GM12878 (cell line): Measurements from ENCODE around the gene SEM1. TPM values are rescaled to one million over a fixed set of nuclear protein-coding genes. Genes with fewer than 3 reads are reported as not detected.

Experiments used
- ATAC-seq: fragments of 200-7000 bp; cut with Tn5 transposase; 3 replicates; pipeline ENCODE4 v1.9.1; 2020; ENCODE audit warnings: mild to moderate bottlenecking, moderate library complexity
- BruUV-seq: library from RNA; stranded (reverse); fragments of 400-500 nt; replicated peaks from 2 replicates; lab custom pipeline; 2021; lab: Mats Ljungman, UMichigan
- CTCF ChIA-PET: fragments of 300-600 bp; sonication (Branson Sonifier 250); formaldehyde crosslinking; extraction: SDS; loops from one replicate; lab custom pipeline; 2021; ENCODE audit warnings: inconsistent platforms; lab: Yijun Ruan, JAX
- POLR2A ChIA-PET: fragments of 350-600 bp; formaldehyde crosslinking; extraction: SDS; loops from one replicate; lab custom pipeline; 2021; ENCODE audit warnings: inconsistent platforms; lab: Charles Lee
- RAD21 ChIA-PET: fragments of 300-600 bp; sonication (Branson Sonifier 250); formaldehyde crosslinking; loops from one replicate; lab custom pipeline; 2023; ENCODE audit warnings: antibody characterized with exemption; ENCODE audit not compliant: unreplicated experiment; lab: Charles Lee
- SMC1A ChIA-PET: fragments of 300-600 bp; sonication (Branson Sonifier 250); formaldehyde crosslinking; loops from one replicate; lab custom pipeline; 2023; ENCODE audit not compliant: unreplicated experiment, uncharacterized antibody; lab: Charles Lee
- DNase-seq: peaks from one replicate; pipeline ENCODE4 v3.0.0-alpha.2; 2011; ENCODE audit warnings: low read depth, low spot score
- FAIRE-seq: peaks from 3 replicates; lab custom pipeline; 2011; peaks lifted over from hg19 to GRCh38; lab: Jason Lieb, UNC
- H2AFZ ChIP-seq: 2 replicates; pipeline ENCODE4 v1.6.0; 2011; ENCODE audit warnings: low read depth, low read length, control low read depth; ENCODE audit not compliant: control insufficient read depth
- H3K27ac ChIP-seq: 2 replicates; pipeline ENCODE4 v1.5.1; 2011; ENCODE audit warnings: control low read depth; ENCODE audit not compliant: control insufficient read depth, insufficient read depth
- H3K27me3 ChIP-seq, 2 experiments: replicated peaks in 1 of 2; 2 replicates each; pipeline versions ENCODE4 v1.6.0 to v1.6.1; 2011; ENCODE audit warnings: low read length in 1 of 2; ENCODE audit not compliant: control insufficient read depth in 2 of 2, insufficient read depth in 2 of 2
- H3K36me3 ChIP-seq, 2 experiments: 2 replicates each; pipeline ENCODE4 v1.5.1; 2011; ENCODE audit warnings: low read length in 1 of 2; ENCODE audit not compliant: control insufficient read depth in 2 of 2, insufficient read depth in 2 of 2
- H3K4me1 ChIP-seq: 2 replicates; pipeline ENCODE4 v1.6.1; 2011; ENCODE audit warnings: mild to moderate bottlenecking, low read length, moderate library complexity, mixed read lengths; ENCODE audit not compliant: control insufficient read depth, insufficient read depth
- H3K4me2 ChIP-seq: 2 replicates; pipeline ENCODE4 v1.6.0; 2011; ENCODE audit warnings: control low read depth; ENCODE audit not compliant: control insufficient read depth, insufficient read depth
- H3K4me3 ChIP-seq: fragments of 200-600 bp; sonication (generic); 2 replicates; pipeline ENCODE4 v1.5.1; 2016
- H3K79me2 ChIP-seq: 2 replicates; pipeline ENCODE4 v1.6.0; 2011; ENCODE audit warnings: low read length; ENCODE audit not compliant: control insufficient read depth, insufficient read depth
- H3K9ac ChIP-seq: 2 replicates; pipeline ENCODE4 v1.8.0; 2011; ENCODE audit warnings: low read length, control low read depth, mixed read lengths; ENCODE audit not compliant: control insufficient read depth, insufficient read depth
- H3K9me3 ChIP-seq: replicated peaks from 3 replicates; pipeline ENCODE4 v1.5.1; 2011; ENCODE audit warnings: mild to moderate bottlenecking, low read length; ENCODE audit not compliant: control insufficient read depth, insufficient read depth
- H4K20me1 ChIP-seq: 2 replicates; pipeline ENCODE4 v1.6.0; 2011; ENCODE audit not compliant: control insufficient read depth, insufficient read depth
- ATF3 ChIP-seq: IDR thresholded peaks from 2 replicates; pipeline ENCODE4 v1.6.1; 2011; ENCODE audit warnings: low read depth, mild to moderate bottlenecking, low read length, moderate library complexity, borderline replicate concordance; ENCODE audit errors: extremely low read depth
- ATF7 ChIP-seq: fragments of 450-650 bp; IDR thresholded peaks from 2 replicates; pipeline ENCODE4 v1.6.1; 2016; ENCODE audit warnings: low read depth, mild to moderate bottlenecking
- CBX5 ChIP-seq: sonication (generic); IDR thresholded peaks from 2 replicates; pipeline ENCODE4 v1.6.1; 2016; ENCODE audit warnings: low read depth, moderate library complexity, mild to moderate bottlenecking, inconsistent platforms
- CHD4 ChIP-seq: fragments of 200-600 bp; sonication (generic); IDR thresholded peaks from 2 replicates; pipeline ENCODE4 v1.6.1; 2016; ENCODE audit warnings: mild to moderate bottlenecking
- CREM ChIP-seq: IDR thresholded peaks from 2 replicates; pipeline ENCODE4 v1.6.1; 2014; ENCODE audit warnings: antibody characterized with exemption, low read depth
- DPF2 ChIP-seq: fragments of 450-650 bp; IDR thresholded peaks from 2 replicates; pipeline ENCODE4 v1.6.1; 2017; ENCODE audit warnings: mild to moderate bottlenecking
- FOXK2 ChIP-seq: fragments of 450-650 bp; IDR thresholded peaks from 2 replicates; pipeline ENCODE4 v1.6.1; 2017; ENCODE audit warnings: mild to moderate bottlenecking, moderate library complexity
- IKZF2 ChIP-seq, 2 experiments: fragments of 450-650 bp; IDR thresholded peaks; 2 replicates each; pipeline ENCODE4 v1.6.1; 2017; ENCODE audit warnings: mild to moderate bottlenecking in 2 of 2, moderate library complexity in 2 of 2
- MLLT1 ChIP-seq: fragments of 450-650 bp; IDR thresholded peaks from 2 replicates; pipeline ENCODE4 v1.6.1; 2016; ENCODE audit warnings: mild to moderate bottlenecking
- NR2F1 ChIP-seq: fragments of 450-650 bp; conservative IDR thresholded peaks from 2 replicates; pipeline ENCODE4 v1.6.1; 2017; ENCODE audit warnings: mild to moderate bottlenecking
- POLR2A ChIP-seq: IDR thresholded peaks from 2 replicates; pipeline ENCODE4 v1.6.1; 2011; ENCODE audit warnings: low read depth, mild to moderate bottlenecking, low read length
- POLR2AphosphoS2 ChIP-seq: IDR thresholded peaks from 2 replicates; pipeline ENCODE4 v1.6.1; 2011; ENCODE audit warnings: low read depth, mild to moderate bottlenecking, low read length, improper control_type of control experiment, moderate library complexity
- RAD51 ChIP-seq: fragments of 450-650 bp; IDR thresholded peaks from 2 replicates; pipeline ENCODE4 v1.6.1; 2016; ENCODE audit warnings: moderate library complexity, mild to moderate bottlenecking, inconsistent platforms
- RCOR1 ChIP-seq: conservative IDR thresholded peaks from 2 replicates; pipeline ENCODE4 v1.6.1; 2012; ENCODE audit warnings: low read depth, low read length, improper control_type of control experiment
- SMARCA5 ChIP-seq: fragments of 450-650 bp; IDR thresholded peaks from 2 replicates; pipeline ENCODE4 v1.6.1; 2017; ENCODE audit warnings: mild to moderate bottlenecking
- SP1 ChIP-seq: IDR thresholded peaks from one replicate; pipeline ENCODE4 v1.6.1; 2011; ENCODE audit warnings: low read depth, low read length
- TCF12 ChIP-seq: IDR thresholded peaks from 2 replicates; pipeline ENCODE4 v1.6.1; 2011; ENCODE audit warnings: low read depth, mild to moderate bottlenecking, low read length
- ZBTB11 ChIP-seq: fragments of 450-650 bp; formaldehyde crosslinking; IDR thresholded peaks from 2 replicates; pipeline ENCODE4 v1.5.0; 2022; ENCODE audit warnings: mild to moderate bottlenecking, missing genetic modification characterization
- ZNF622 ChIP-seq: fragments of 450-650 bp; IDR thresholded peaks from 2 replicates; pipeline ENCODE4 v1.6.1; 2017; ENCODE audit warnings: mild to moderate bottlenecking, inconsistent platforms
- WGBS: methylation state at CpG from one replicate; pipeline ENCODE4 v1.1.6; 2016; ENCODE audit warnings: low lambda C conversion rate; ENCODE audit not compliant: insufficient replicate concordance, insufficient coverage; ENCODE audit errors: missing lambda C conversion rate; 5-methylcytosine and 5-hydroxymethylcytosine counted together
- in situ Hi-C: fragments of 300-500 bp; cut with MboI; formaldehyde crosslinking; loops from 9 replicates; pipeline ENCODE4 v1.14.3; 2018; ENCODE audit warnings: mixed read lengths
- intact Hi-C: fragments of 100-400 bp; cut with micrococcal nuclease; formaldehyde crosslinking; loops from one replicate; pipeline ENCODE4 v1.14.2; 2022; ENCODE audit not compliant: unreplicated experiment
- polyA plus RNA-seq, 11 experiments: library from polyadenylated mRNA; depleted of rRNA in 4 of 11; unstranded in 6 of 11; stranded (reverse) in 5 of 11; fragments of >200 nt; fragmentation: Nextera tagmentation in 4 of 11; fragmentation: Illumina TruSeq in 1 of 11; extraction: Ambion mirVana in 4 of 11; extraction: Trizol in 1 of 11; gene quantifications; 1 replicate in 1 of 11; 2 replicates in 10 of 11; pipeline versions ENCODE4 v1.2.1 to v1.2.3, GENCODE V29; 2011 to 2016; ENCODE audit warnings: inconsistent platforms in 2 of 11, missing spikeins in 2 of 11, low read depth in 1 of 11
- total RNA-seq, 4 experiments: library from RNA; depleted of rRNA in 3 of 4; stranded (reverse); fragments of >200 nt in 3 of 4; fragmentation: Illumina TruSeq in 1 of 4; extraction: Trizol in 1 of 4; gene quantifications; 2 replicates each; pipeline versions ENCODE4 v1.2.1 to v1.2.3, GENCODE V29; 2013 to 2021

The SEM1 gene
- total and polyA plus RNA-seq, 10 of the 15 experiments (the other 5 are each of a cell fraction or from before 2014, with no cell fraction given): 44.6 to 606 (median 356) TPM

- no TSS peak for BruUV-seq
- POLR2A ChIA-PET: no interaction called here
- DNase-seq (no peak), ATAC-seq (no peak), FAIRE-seq (no peak)
- H4K20me1 ChIP-seq: no peaks in the 10 kb centered on the region
- no peak overlapping the region for H2AFZ ChIP-seq
- no peak overlapping the region for H3K9ac ChIP-seq
- WGBS: 6% methylated on average over 3 of the region's 3 CpGs
- TF ChIP-seq POLR2A (no peak), SP1 (no peak), ZBTB11 (CRISPR knock-in tag) (no peak), IKZF2 (IDR thresholded peaks at IDR 0.05) (no peak), NR2F1 (no peak), DPF2 (no peak), FOXK2 (no peak), CHD4 (no peak), RAD51 (no peak), ZNF622 (no peak), ATF3 (no peak), POLR2AphosphoS2 (no peak), CBX5 (no peak), TCF12 (no peak), MLLT1 (no peak), SMARCA5 (no peak), CREM (no peak), ATF7 (no peak), RCOR1 (no peak)
- H3K9me3 ChIP-seq: no peaks in the 10 kb centered on the region; the same call in 2 of the 3 replicates
- no peaks in the 10 kb centered on the region for H3K27me3 ChIP-seq
- no peak overlapping the region for H3K27ac ChIP-seq
- no peaks in the 10 kb centered on the region for H3K4me1 ChIP-seq
- H3K4me2 ChIP-seq: no peak overlapping the region
- SMC1A ChIA-PET: interaction anchor here (1.3 kb wide), 1 partner anchor 8 kb away, joined by 3 read pairs; no protein-coding TSS in a partner anchor
- intact Hi-C loops (no loop called here), in situ Hi-C loops (no loop called here)
- H3K4me3 ChIP-seq: no peak overlapping the region
- H3K79me2 ChIP-seq: no peaks in the 10 kb centered on the region
- RAD21 ChIA-PET: no interaction called here
- CTCF ChIA-PET: interaction anchor here (0.6 to 1.2 kb wide), 3 partner anchors 9 to 16 kb away, joined by 3 read pairs; partner anchors contain the start of gene SEM1
- H3K36me3 ChIP-seq: no peaks in the 10 kb centered on the region
These were observed 8.7 kb upstream of the SEM1 start for GRCh38 chr7:96718107-96719003.
